HUES6 (cell line): Measurements from ENCODE around the gene CISD3.
A peak's percentile ranks its signal among the peaks of the same experiment; 100 is the strongest.
"Not testable (repeated sequence)": the region's sequence is repeated elsewhere in the genome, so short reads cannot be mapped to it uniquely, and the experiment has no call there.

Experiments
- H3K27ac ChIP-seq: 2 replicates; pipeline ENCODE4 v1.7.0; 2013; ENCODE audit warnings: low read depth, mild to moderate bottlenecking, low read length, inconsistent platforms
- H3K27me3 ChIP-seq: 2 replicates; pipeline ENCODE4 v1.6.1; 2013; ENCODE audit warnings: low read length; ENCODE audit not compliant: control insufficient read depth, insufficient read depth
- H3K36me3 ChIP-seq: 2 replicates; pipeline ENCODE4 v1.6.1; 2013; ENCODE audit warnings: low read length; ENCODE audit not compliant: control insufficient read depth, insufficient read depth
- H3K4me1 ChIP-seq: 2 replicates; pipeline ENCODE4 v1.6.1; 2013; ENCODE audit warnings: low read length; ENCODE audit not compliant: control insufficient read depth, insufficient read depth
- H3K4me3 ChIP-seq: 2 replicates; pipeline ENCODE4 v1.5.1; 2013; ENCODE audit warnings: low read depth, low read length
- H3K9ac ChIP-seq: one replicate; pipeline ENCODE4 v1.6.1; 2013; ENCODE audit warnings: mild to moderate bottlenecking, low read length
- H3K9me3 ChIP-seq: 2 replicates; pipeline ENCODE4 v1.6.1; 2013; ENCODE audit warnings: low read depth, low read length; ENCODE audit not compliant: control insufficient read depth, insufficient read depth

CISD3 gene

GRCh38 chr17:38717139-38717745 is 12.9 kb upstream of the CISD3 start:
- Histone ChIP-seq H3K27ac (no peak overlapping the region), H3K9me3 (no peaks in the 10 kb centered on the region), H3K36me3 (peaks cover 38% of the 10 kb centered on the region)

DNA sequence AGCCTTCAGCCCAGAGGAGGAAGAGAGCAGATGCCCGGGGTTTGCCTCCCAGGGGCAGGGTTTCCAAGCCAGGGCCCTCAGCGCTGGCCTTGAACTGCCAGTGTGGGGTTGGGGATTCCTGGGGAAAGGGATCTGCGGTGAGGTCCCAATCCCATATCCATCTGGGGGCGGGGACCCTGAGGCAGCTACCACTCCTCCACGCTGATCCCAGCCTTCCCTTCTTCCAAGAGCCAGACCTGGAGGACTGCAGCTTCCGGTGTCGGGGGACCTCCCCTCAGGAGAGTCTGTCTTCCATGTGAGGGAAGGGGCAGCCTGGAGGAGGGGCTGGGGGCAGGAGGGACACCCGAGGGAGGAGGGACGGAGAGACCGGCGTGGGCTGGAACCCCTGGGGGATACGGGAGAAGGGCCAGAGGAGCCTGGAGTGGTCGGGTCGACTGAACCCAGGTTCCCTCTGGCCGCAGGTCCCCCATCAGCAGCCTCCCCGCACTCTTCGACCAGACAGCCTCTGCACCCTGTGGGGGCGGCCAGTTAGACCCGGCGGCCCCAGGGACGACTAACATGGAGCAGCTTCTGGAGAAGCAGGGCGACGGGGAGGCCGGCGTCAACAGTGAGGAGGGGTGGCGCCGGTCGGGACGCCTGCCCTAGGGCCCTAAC is 10.7 kb upstream of the CISD3 start:
- Histone ChIP-seq H3K4me1 (peaks cover 34% of the 10 kb centered on the region), H3K9me3 (no peaks in the 10 kb centered on the region), H3K27ac (no peak overlapping the region; the same call in 1 of the 2 replicates), H3K27me3 (peaks cover 12% of the 10 kb centered on the region; the same call in 1 of the 2 replicates), H3K9ac (peak overlapping the region; percentile 37), H3K4me3 (peak overlapping the region; percentile 64), H3K36me3 (peaks cover 19% of the 10 kb centered on the region; the same call in 1 of the 2 replicates)

More at GRCh38 chr17:38717139-38717745, 12.9 kb upstream of the CISD3 start:
- H3K9ac ChIP-seq, result no peak overlapping the region
- H3K4me3 ChIP-seq, result no peak overlapping the region
- peaks cover 39% of the 10 kb centered on the region for H3K4me1 ChIP-seq
- peaks cover 12% of the 10 kb centered on the region; the same call in 1 of the 2 replicates for H3K27me3 ChIP-seq

DNA sequence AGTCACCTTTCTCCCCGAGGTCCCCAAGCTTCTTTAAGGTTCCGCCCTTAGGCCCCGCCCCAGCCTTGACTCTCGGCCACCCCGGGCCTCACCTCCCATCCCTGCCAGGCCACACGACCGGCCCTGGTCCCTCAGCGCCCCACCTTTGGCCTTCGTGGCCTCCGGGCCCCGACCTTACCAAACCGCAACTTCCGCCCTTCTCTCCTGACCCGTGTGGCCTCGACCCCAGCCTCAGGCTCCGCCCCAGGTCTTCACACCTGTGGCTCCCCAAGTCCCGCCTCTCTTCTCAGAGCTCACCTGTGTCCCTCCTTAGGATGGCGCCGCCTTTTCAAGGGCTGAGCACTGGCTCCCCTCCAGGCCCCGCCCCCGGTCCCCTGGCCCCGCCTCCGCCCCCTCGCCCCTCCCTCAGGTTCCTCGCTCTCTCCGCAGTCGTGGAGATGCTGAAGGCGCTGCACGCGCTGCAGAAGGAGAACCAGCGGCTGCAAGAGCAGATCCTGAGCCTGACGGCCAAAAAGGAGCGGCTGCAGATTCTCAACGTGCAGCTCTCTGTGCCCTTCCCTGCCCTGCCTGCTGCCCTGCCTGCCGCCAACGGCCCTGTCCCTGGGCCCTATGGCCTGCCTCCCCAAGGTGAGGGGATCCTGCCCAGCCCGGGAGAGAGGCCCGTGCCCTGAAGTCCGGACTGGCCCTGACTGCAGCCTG is 10.0 kb upstream of the CISD3 start:
- peak overlapping the region; percentile 37 for H3K9ac ChIP-seq
- H3K4me3 ChIP-seq, result peak overlapping the region; percentile 64
- peaks cover 20% of the 10 kb centered on the region; the same call in 1 of the 2 replicates for H3K36me3 ChIP-seq
- H3K27ac ChIP-seq, result no peak overlapping the region; the same call in 1 of the 2 replicates
- H3K9me3 ChIP-seq, result no peaks in the 10 kb centered on the region
- peaks cover 12% of the 10 kb centered on the region; the same call in 1 of the 2 replicates for H3K27me3 ChIP-seq
- peaks cover 33% of the 10 kb centered on the region for H3K4me1 ChIP-seq

DNA sequence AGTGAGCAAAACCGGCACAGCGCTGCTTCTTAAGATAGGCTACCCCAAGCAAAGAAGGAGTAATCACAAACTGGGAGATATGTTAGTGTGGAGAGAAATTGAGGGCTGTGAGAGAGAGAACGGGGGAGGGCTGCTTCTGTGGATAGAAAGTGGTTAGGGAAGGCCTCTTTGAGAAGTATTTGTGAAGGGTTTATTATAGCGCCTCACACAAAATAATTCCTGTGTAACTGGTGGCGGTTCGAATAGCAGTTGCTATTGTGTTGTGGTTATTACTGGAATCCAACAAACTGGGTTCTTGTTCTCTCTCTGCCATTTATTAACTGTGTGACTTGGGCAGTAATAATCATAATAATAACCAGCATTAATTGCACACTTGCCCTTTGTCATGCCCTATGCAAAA is 9.2 kb upstream of the CISD3 start:
- Histone ChIP-seq H3K27me3 (peaks cover 12% of the 10 kb centered on the region; the same call in 1 of the 2 replicates), H3K9ac (no peak overlapping the region), H3K36me3 (peaks cover 17% of the 10 kb centered on the region; the same call in 1 of the 2 replicates), H3K4me1 (peaks cover 24% of the 10 kb centered on the region), H3K9me3 (no peaks in the 10 kb centered on the region), H3K4me3 (no peak overlapping the region), H3K27ac (no peak overlapping the region)

DNA sequence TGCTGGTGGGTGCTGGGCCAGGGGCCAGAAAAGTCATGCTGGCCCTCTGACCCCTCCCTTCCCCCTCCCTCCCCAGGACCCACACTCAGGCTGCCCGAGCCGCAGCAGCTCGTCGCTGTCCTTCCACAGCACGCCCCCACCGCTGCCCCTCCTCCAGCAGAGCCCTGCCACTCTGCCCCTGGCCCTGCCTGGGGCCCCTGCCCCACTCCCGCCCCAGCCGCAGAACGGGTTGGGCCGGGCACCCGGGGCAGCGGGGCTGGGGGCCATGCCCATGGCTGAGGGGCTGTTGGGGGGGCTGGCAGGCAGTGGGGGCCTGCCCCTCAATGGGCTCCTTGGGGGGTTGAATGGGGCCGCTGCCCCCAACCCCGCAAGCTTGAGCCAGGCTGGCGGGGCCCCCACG is 8.3 kb upstream of the CISD3 start:
- H3K9me3 ChIP-seq, result no peaks in the 10 kb centered on the region
- no peak overlapping the region for H3K4me3 ChIP-seq
- no peak overlapping the region for H3K27ac ChIP-seq
- peaks cover 12% of the 10 kb centered on the region; the same call in 1 of the 2 replicates for H3K27me3 ChIP-seq
- H3K36me3 ChIP-seq, result peaks cover 13% of the 10 kb centered on the region; the same call in 1 of the 2 replicates
- H3K9ac ChIP-seq, result no peak overlapping the region
- peaks cover 22% of the 10 kb centered on the region for H3K4me1 ChIP-seq

- no peak overlapping the region for H3K27ac ChIP-seq
- no peak overlapping the region for H3K9ac ChIP-seq
- peaks cover 18% of the 10 kb centered on the region; the same call in 1 of the 2 replicates for H3K4me1 ChIP-seq
- peaks cover 10% of the 10 kb centered on the region; the same call in 1 of the 2 replicates for H3K36me3 ChIP-seq
- no peak overlapping the region for H3K4me3 ChIP-seq
- peaks cover 18% of the 10 kb centered on the region; the same call in 1 of the 2 replicates for H3K27me3 ChIP-seq
- H3K9me3 ChIP-seq, result no peaks in the 10 kb centered on the region
Measured at GRCh38 chr17:38724337-38724988, 5.7 kb upstream of the CISD3 start.

- no peaks in the 10 kb centered on the region for H3K9me3 ChIP-seq
- peaks cover 10% of the 10 kb centered on the region; the same call in 1 of the 2 replicates for H3K36me3 ChIP-seq
- H3K27ac ChIP-seq, result no peak overlapping the region
- no peak overlapping the region for H3K4me3 ChIP-seq
- peaks cover 19% of the 10 kb centered on the region; the same call in 1 of the 2 replicates for H3K27me3 ChIP-seq
- H3K4me1 ChIP-seq, result peaks cover 15% of the 10 kb centered on the region; the same call in 1 of the 2 replicates
- no peak overlapping the region for H3K9ac ChIP-seq
Measured at GRCh38 chr17:38725066-38725465, 5.1 kb upstream of the CISD3 start.

DNA sequence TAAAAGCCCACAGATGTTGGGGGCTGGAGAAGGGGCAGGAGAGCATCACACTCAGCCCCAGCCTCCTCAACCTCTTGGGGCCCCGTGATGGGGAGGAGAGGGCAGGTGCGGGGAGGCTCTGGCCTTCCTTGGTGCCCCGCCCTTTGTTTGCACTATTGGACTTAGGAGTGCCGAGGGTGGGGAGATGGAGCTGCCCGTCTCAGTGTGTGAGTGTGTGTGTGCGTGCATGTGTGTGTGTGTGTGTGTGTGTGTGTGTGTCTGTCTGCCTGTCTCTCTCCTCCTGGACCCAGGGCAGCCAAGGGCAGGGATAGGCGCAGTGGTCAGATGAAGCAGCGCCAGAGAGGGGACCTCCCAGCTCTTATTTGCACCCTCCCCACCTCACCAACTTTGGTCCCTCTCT is 4.0 kb upstream of the CISD3 start:
- H3K27me3 ChIP-seq, result peaks cover 11% of the 10 kb centered on the region; the same call in 1 of the 2 replicates
- not testable (repeated sequence) for H3K4me3 ChIP-seq, H3K36me3 ChIP-seq, H3K9ac ChIP-seq, H3K9me3 ChIP-seq, H3K27ac ChIP-seq
- H3K4me1 ChIP-seq, result peaks cover 15% of the 10 kb centered on the region

DNA sequence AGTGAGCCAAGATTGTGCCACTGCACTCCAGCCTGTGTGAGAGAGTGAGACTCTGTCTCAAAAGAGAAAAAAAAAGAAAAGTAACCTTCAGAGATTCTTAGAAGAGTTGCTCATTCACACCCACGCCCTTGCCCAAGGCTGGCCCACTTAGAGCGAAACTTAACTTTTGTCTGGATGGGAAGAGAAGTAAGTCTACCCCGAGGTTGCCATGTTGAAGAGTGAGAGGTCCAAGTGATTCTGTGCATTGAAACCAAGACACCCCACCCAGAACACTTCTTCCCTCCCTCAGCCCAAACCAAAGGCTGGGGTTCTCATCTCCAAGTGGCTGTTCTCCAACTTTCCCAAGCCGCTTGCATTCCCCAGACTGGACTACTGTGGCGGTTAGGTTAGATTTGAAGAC is 2.4 kb upstream of the CISD3 start:
- Histone ChIP-seq H3K9me3 (no peaks in the 10 kb centered on the region), H3K4me1 (peaks cover 24% of the 10 kb centered on the region), H3K9ac (no peak overlapping the region), H3K27me3 (peaks cover 7% of the 10 kb centered on the region; the same call in 1 of the 2 replicates), H3K4me3 (no peak overlapping the region), H3K27ac (no peak overlapping the region), H3K36me3 (peaks cover 10% of the 10 kb centered on the region; the same call in 1 of the 2 replicates)

GRCh38 chr17:38728290-38728831 is 1.8 kb upstream of the CISD3 start:
- Histone ChIP-seq H3K27ac (no peak overlapping the region), H3K9ac (no peak overlapping the region), H3K9me3 (no peaks in the 10 kb centered on the region)

More at GRCh38 chr17:38728290-38728831, 1.8 kb upstream of the CISD3 start:
- Histone ChIP-seq H3K4me3 (no peak overlapping the region), H3K4me1 (peaks cover 24% of the 10 kb centered on the region), H3K36me3 (peaks cover 16% of the 10 kb centered on the region), H3K27me3 (peaks cover 7% of the 10 kb centered on the region; the same call in 1 of the 2 replicates)
